OCI-M2 (cell line): ENCODE data around the gene BMPER.

ENCODE experiments used
- DNase-seq: peaks from one replicate; lab custom pipeline; 2025; ENCODE audit not compliant: unreplicated experiment; lab: John Stamatoyannopoulos, UW

BMPER gene

GRCh38 chr7:34016876-34017275, 111.5 kb downstream of the BMPER start:
- no peak for DNase-seq

- no peak for DNase-seq
Measured at GRCh38 chr7:34019301-34019790, 114.0 kb downstream of the BMPER start.

GRCh38 chr7:34022626-34023025, 117.3 kb downstream of the BMPER start:
- DNase-seq: no peak

GRCh38 chr7:34025600-34025999, 120.3 kb downstream of the BMPER start:
- DNase-seq: no peak

GRCh38 chr7:34026481-34027190, 121.3 kb downstream of the BMPER start:
- no peak for DNase-seq

- DNase-seq: no peak
Measured at GRCh38 chr7:34031156-34031555, 125.8 kb downstream of the BMPER start.

GRCh38 chr7:34034728-34035127, 129.4 kb downstream of the BMPER start:
- DNase-seq: no peak

GRCh38 chr7:34036051-34036920, 130.9 kb downstream of the BMPER start:
- no peak for DNase-seq

- no peak for DNase-seq
Measured at GRCh38 chr7:34036972-34037792, 131.8 kb downstream of the BMPER start.

GRCh38 chr7:34038816-34039470, 133.6 kb downstream of the BMPER start:
- DNase-seq: no peak

GRCh38 chr7:34041707-34042106, 136.4 kb downstream of the BMPER start:
- DNase-seq: no peak

GRCh38 chr7:34042406-34042805, 137.1 kb downstream of the BMPER start:
- DNase-seq: no peak

- DNase-seq: no peak
Measured at GRCh38 chr7:34043461-34044305, 138.3 kb downstream of the BMPER start.

GRCh38 chr7:34044306-34044643, 138.9 kb downstream of the BMPER start:
- no peak for DNase-seq

- no peak for DNase-seq
Measured at GRCh38 chr7:34044734-34045353, 139.5 kb downstream of the BMPER start.

- no peak for DNase-seq
Measured at GRCh38 chr7:34048445-34048844, 143.1 kb downstream of the BMPER start.

- DNase-seq: no peak
Measured at GRCh38 chr7:34054075-34054474, 148.7 kb downstream of the BMPER start.

GRCh38 chr7:34057136-34057535, 151.8 kb downstream of the BMPER start:
- no peak for DNase-seq

GRCh38 chr7:34057956-34058355, 152.6 kb downstream of the BMPER start:
- no peak for DNase-seq

- DNase-seq: no peak
Measured at GRCh38 chr7:34058801-34059135, 153.4 kb downstream of the BMPER start.
